ENCODE results near the gene MRPS27. TPM values are rescaled to one million over a fixed set of nuclear protein-coding genes. Genes with fewer than 3 reads are reported as not detected.

The MRPS27 gene
- total and polyA plus RNA-seq, 2 of the 13 experiments (the other 11 are each of a cell fraction or from before 2014, with no cell fraction given): 71.8 to 115 TPM

- no peak overlapping the region for H3K4me2 ChIP-seq (ENCODE audit: low read depth, low read length)
- in situ Hi-C loops (cut with HindIII; ENCODE audit: extremely low pct_ligation_motif_present, low pct_unique_long_range_greater_than_20kb): no loop called here
- POLR2A ChIA-PET: no interaction called here
- no peak for TF ChIP-seq ZHX2 (IDR thresholded peaks at IDR 0.05; ENCODE audit: low read depth)
- no peak for TF ChIP-seq ZHX2 (CRISPR knock-in tag; IDR thresholded peaks at IDR 0.05; ENCODE audit: borderline replicate concordance)
- TF ChIP-seq RARA (CRISPR knock-in tag; IDR thresholded peaks at IDR 0.05): no peak
- no peak for TF ChIP-seq ZFP91 (CRISPR knock-in tag; IDR thresholded peaks at IDR 0.05; ENCODE audit: borderline replicate concordance)
- no peak for TF ChIP-seq GMEB1 (CRISPR knock-in tag; IDR thresholded peaks at IDR 0.05; ENCODE audit: borderline replicate concordance)
- no peak for TF ChIP-seq ZNF18 (CRISPR knock-in tag; IDR thresholded peaks at IDR 0.05; ENCODE audit: insufficient replicate concordance)
- no peak for TF ChIP-seq LCORL (IDR thresholded peaks at IDR 0.05)
- no peak for TF ChIP-seq LCORL (CRISPR knock-in tag; IDR thresholded peaks at IDR 0.05)
- TF ChIP-seq MTA3 (CRISPR knock-in tag; IDR thresholded peaks at IDR 0.05): no peak
- TF ChIP-seq CENPX (CRISPR knock-in tag; IDR thresholded peaks at IDR 0.05): no peak
- no peak for TF ChIP-seq SNAPC2 (CRISPR knock-in tag; IDR thresholded peaks at IDR 0.05)
- no peak for TF ChIP-seq ZNF326 (CRISPR knock-in tag; IDR thresholded peaks at IDR 0.05; ENCODE audit: borderline replicate concordance)
- no peak for TF ChIP-seq RBFOX2 (IDR thresholded peaks at IDR 0.05; ENCODE audit: low read depth, low read length)
- no peak for TF ChIP-seq ATF1 (CRISPR knock-in tag; IDR thresholded peaks at IDR 0.05)
Measured at GRCh38 chr5:72194846-72195245, 125.2 kb downstream of the MRPS27 start.

More at GRCh38 chr5:72194846-72195245, 125.2 kb downstream of the MRPS27 start:
- CTCF ChIA-PET (ENCODE audit: low intra/inter-chr PET ratio, low total read pairs): no interaction called here
- Histone ChIP-seq H3K9ac (ENCODE audit: insufficient read depth, low read depth, low read length) (no peak overlapping the region), H4K20me1 (ENCODE audit: insufficient read depth, low read length) (no peaks in the 10 kb centered on the region), H3K4me1 (ENCODE audit: insufficient read depth, low read length) (no peaks in the 10 kb centered on the region), H3K79me2 (ENCODE audit: insufficient read depth, low read length) (no peaks in the 10 kb centered on the region), H3K27me3 (ENCODE audit: control insufficient read depth in 1 of 2, insufficient read depth in 2 of 2, low read length in 2 of 2) (no peaks in the 10 kb centered on the region), H3K4me3 (replicated peaks in 1 of 3; ENCODE audit: insufficient read depth in 1 of 3, low read depth in 2 of 3, low read length in 3 of 3) (no peak overlapping the region), H3K27ac (ENCODE audit: extremely low read length, insufficient read depth, low read length) (no peak overlapping the region), H2AFZ (ENCODE audit: low read length) (no peak overlapping the region), H3K9me3 (ENCODE audit: low read length) (no peaks in the 10 kb centered on the region), H3K36me3 (replicated peaks in 1 of 2; ENCODE audit: control insufficient read depth in 1 of 2, insufficient read depth in 2 of 2, low read length in 2 of 2) (0 out of 5 replicates have a peak, but pooled peaks cover 0 to 4% of the 10 kb centered on the region in 2 experiments)
- WGBS (ENCODE audit: low lambda C conversion rate): 93% methylated on average over 6 of the region's 6 CpGs
- DNase-seq (ENCODE audit: low spot score) (no peak), ATAC-seq (no peak), FAIRE-seq (no peak)
- no TSS peak for BruUV-seq (replicated peaks)
- intact Hi-C loops (cut with micrococcal nuclease; ENCODE audit: unreplicated experiment): no loop called here

Data from HepG2 (cell line).